ENCODE measurements around the gene RND1. TPM values are rescaled to one million over a fixed set of nuclear protein-coding genes. Genes with fewer than 3 reads are reported as not detected.

Gene RND1
- total and polyA plus RNA-seq, 2 of the 8 experiments (the other 6 are each of a cell fraction or from before 2014, with no cell fraction given) = 15.8 to 17.1 TPM

DNA sequence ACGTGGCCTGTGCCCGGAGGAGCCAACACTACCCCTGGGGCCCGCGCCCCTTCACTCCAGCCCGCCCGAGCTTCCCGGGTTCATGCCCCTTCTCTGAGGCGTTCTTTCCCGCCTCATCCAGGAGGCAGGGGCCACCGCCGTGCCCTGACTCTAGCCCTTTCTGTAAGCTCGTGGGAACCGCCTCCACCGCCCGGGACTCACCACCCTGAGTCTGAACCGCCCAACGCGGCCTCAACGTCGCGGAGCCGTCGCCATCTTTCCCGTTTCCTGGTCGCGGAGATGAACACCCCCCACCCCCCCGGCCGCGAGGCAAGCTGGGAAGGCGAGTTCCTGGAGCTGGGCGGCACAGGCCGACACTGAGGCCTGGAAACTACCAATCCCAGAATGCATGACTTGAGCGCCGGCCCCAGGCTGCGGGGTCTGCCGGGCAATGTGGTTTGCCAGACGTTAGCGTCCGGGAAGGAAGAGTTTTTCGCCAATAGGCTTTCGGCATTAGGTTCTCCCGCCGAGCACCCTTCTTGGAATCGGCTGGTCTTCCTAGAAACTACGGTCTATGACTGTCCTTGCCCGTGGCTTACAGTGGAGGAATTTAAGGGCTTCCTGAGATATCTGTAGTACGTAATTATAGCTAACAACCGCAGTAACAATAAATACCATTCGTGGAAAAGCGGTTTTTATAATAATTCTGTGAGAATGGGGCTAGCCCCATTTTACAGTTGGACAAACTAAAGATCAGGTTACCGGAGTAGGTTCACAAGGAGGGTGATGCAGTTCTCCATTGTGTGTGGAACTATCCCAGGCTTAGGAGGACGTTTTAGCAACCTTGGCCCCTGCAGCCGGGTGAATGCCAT, 13.6 kb downstream of the RND1 start, which contains the start of gene DDX23 (continued):
- TF ChIP-seq, protein P1, sequence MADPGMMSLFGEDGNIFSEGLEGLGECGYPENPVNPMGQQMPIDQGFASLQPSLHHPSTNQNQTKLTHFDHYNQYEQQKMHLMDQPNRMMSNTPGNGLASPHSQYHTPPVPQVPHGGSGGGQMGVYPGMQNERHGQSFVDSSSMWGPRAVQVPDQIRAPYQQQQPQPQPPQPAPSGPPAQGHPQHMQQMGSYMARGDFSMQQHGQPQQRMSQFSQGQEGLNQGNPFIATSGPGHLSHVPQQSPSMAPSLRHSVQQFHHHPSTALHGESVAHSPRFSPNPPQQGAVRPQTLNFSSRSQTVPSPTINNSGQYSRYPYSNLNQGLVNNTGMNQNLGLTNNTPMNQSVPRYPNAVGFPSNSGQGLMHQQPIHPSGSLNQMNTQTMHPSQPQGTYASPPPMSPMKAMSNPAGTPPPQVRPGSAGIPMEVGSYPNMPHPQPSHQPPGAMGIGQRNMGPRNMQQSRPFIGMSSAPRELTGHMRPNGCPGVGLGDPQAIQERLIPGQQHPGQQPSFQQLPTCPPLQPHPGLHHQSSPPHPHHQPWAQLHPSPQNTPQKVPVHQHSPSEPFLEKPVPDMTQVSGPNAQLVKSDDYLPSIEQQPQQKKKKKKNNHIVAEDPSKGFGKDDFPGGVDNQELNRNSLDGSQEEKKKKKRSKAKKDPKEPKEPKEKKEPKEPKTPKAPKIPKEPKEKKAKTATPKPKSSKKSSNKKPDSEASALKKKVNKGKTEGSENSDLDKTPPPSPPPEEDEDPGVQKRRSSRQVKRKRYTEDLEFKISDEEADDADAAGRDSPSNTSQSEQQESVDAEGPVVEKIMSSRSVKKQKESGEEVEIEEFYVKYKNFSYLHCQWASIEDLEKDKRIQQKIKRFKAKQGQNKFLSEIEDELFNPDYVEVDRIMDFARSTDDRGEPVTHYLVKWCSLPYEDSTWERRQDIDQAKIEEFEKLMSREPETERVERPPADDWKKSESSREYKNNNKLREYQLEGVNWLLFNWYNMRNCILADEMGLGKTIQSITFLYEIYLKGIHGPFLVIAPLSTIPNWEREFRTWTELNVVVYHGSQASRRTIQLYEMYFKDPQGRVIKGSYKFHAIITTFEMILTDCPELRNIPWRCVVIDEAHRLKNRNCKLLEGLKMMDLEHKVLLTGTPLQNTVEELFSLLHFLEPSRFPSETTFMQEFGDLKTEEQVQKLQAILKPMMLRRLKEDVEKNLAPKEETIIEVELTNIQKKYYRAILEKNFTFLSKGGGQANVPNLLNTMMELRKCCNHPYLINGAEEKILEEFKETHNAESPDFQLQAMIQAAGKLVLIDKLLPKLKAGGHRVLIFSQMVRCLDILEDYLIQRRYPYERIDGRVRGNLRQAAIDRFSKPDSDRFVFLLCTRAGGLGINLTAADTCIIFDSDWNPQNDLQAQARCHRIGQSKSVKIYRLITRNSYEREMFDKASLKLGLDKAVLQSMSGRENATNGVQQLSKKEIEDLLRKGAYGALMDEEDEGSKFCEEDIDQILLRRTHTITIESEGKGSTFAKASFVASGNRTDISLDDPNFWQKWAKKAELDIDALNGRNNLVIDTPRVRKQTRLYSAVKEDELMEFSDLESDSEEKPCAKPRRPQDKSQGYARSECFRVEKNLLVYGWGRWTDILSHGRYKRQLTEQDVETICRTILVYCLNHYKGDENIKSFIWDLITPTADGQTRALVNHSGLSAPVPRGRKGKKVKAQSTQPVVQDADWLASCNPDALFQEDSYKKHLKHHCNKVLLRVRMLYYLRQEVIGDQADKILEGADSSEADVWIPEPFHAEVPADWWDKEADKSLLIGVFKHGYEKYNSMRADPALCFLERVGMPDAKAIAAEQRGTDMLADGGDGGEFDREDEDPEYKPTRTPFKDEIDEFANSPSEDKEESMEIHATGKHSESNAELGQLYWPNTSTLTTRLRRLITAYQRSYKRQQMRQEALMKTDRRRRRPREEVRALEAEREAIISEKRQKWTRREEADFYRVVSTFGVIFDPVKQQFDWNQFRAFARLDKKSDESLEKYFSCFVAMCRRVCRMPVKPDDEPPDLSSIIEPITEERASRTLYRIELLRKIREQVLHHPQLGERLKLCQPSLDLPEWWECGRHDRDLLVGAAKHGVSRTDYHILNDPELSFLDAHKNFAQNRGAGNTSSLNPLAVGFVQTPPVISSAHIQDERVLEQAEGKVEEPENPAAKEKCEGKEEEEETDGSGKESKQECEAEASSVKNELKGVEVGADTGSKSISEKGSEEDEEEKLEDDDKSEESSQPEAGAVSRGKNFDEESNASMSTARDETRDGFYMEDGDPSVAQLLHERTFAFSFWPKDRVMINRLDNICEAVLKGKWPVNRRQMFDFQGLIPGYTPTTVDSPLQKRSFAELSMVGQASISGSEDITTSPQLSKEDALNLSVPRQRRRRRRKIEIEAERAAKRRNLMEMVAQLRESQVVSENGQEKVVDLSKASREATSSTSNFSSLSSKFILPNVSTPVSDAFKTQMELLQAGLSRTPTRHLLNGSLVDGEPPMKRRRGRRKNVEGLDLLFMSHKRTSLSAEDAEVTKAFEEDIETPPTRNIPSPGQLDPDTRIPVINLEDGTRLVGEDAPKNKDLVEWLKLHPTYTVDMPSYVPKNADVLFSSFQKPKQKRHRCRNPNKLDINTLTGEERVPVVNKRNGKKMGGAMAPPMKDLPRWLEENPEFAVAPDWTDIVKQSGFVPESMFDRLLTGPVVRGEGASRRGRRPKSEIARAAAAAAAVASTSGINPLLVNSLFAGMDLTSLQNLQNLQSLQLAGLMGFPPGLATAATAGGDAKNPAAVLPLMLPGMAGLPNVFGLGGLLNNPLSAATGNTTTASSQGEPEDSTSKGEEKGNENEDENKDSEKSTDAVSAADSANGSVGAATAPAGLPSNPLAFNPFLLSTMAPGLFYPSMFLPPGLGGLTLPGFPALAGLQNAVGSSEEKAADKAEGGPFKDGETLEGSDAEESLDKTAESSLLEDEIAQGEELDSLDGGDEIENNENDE (IDR thresholded peaks at IDR 0.05; ENCODE audit: insufficient replicate concordance, low read length) = no peak
- peak; percentile 99 for TF ChIP-seq SIX5 (IDR thresholded peaks at IDR 0.05; ENCODE audit: low read depth, low read length)
- no peak for TF ChIP-seq KDM4A (IDR thresholded peaks at IDR 0.05; ENCODE audit: low read depth, low read length, severe bottlenecking)
- TF ChIP-seq ZNF274 (IDR thresholded peaks at IDR 0.05; ENCODE audit: borderline replicate concordance, extremely low read depth, low read length) = no peak
- TF ChIP-seq NRF1 (IDR thresholded peaks at IDR 0.05; ENCODE audit: low read depth, low read length) = no peak
- TF ChIP-seq GTF2F1 (IDR thresholded peaks at IDR 0.05; ENCODE audit: borderline replicate concordance, low read depth, low read length) = no peak; the same call in 1 of the 2 replicates
- no peak for TF ChIP-seq CBX8 (IDR thresholded peaks at IDR 0.05; ENCODE audit: borderline replicate concordance, low read depth, low read length)
- peak; percentile 17; the same call in 1 of the 2 replicates for TF ChIP-seq SP1 (IDR thresholded peaks at IDR 0.05; ENCODE audit: low read depth, low read length)
- TF ChIP-seq SIN3A (conservative IDR thresholded peaks at IDR 0.05 in 1 of 2, IDR thresholded peaks at IDR 0.05 in 1 of 2; ENCODE audit: low read depth in 1 of 2, low read length in 2 of 2) = peak; percentile 10 to 96; a peak in 2 of 4 replicates
- no peak for TF ChIP-seq RFX5 (IDR thresholded peaks at IDR 0.05; ENCODE audit: borderline replicate concordance, low read depth, low read length)
